ENCODE data around the gene GLT1D1.

GLT1D1 gene

GRCh38 chr12:128947209-128947608 is 93.9 kb downstream of the GLT1D1 start:
- H3K27ac Mint-ChIP-seq = no peak overlapping the region
- H3K4me1 Mint-ChIP-seq = no peaks in the 10 kb centered on the region
- no peaks in the 10 kb centered on the region for H3K9me3 Mint-ChIP-seq
- H3K4me3 Mint-ChIP-seq = no peak overlapping the region
- H3K36me3 Mint-ChIP-seq = no peaks in the 10 kb centered on the region
- no peaks in the 10 kb centered on the region for H3K27me3 Mint-ChIP-seq

GRCh38 chr12:128949086-128949485 is 95.8 kb downstream of the GLT1D1 start:
- Mint-ChIP-seq H3K4me3 (no peak overlapping the region), H3K27me3 (no peaks in the 10 kb centered on the region), H3K27ac (no peak overlapping the region), H3K36me3 (no peaks in the 10 kb centered on the region), H3K9me3 (no peaks in the 10 kb centered on the region), H3K4me1 (no peaks in the 10 kb centered on the region)

- no peaks in the 10 kb centered on the region for H3K9me3 Mint-ChIP-seq
- no peaks in the 10 kb centered on the region for H3K4me1 Mint-ChIP-seq
- no peak overlapping the region for H3K27ac Mint-ChIP-seq
- no peaks in the 10 kb centered on the region for H3K36me3 Mint-ChIP-seq
- H3K4me3 Mint-ChIP-seq = no peak overlapping the region
- peaks cover 5% of the 10 kb centered on the region for H3K27me3 Mint-ChIP-seq
Measured at GRCh38 chr12:128951448-128951847, 98.2 kb downstream of the GLT1D1 start.

- Mint-ChIP-seq H3K4me1 (no peaks in the 10 kb centered on the region), H3K27ac (no peak overlapping the region), H3K36me3 (no peaks in the 10 kb centered on the region), H3K9me3 (no peaks in the 10 kb centered on the region), H3K4me3 (no peak overlapping the region), H3K27me3 (peaks cover 6% of the 10 kb centered on the region)
Measured at GRCh38 chr12:128956755-128957154, 103.5 kb downstream of the GLT1D1 start.

- Mint-ChIP-seq H3K9me3 (no peaks in the 10 kb centered on the region), H3K4me3 (no peak overlapping the region), H3K36me3 (no peaks in the 10 kb centered on the region), H3K27me3 (peaks cover 5% of the 10 kb centered on the region), H3K27ac (no peak overlapping the region), H3K4me1 (no peaks in the 10 kb centered on the region)
Measured at GRCh38 chr12:128959901-128960300, 106.6 kb downstream of the GLT1D1 start.

- no peak overlapping the region for H3K27ac Mint-ChIP-seq
- no peaks in the 10 kb centered on the region for H3K9me3 Mint-ChIP-seq
- no peaks in the 10 kb centered on the region for H3K36me3 Mint-ChIP-seq
- H3K27me3 Mint-ChIP-seq = peaks cover 2% of the 10 kb centered on the region
- no peaks in the 10 kb centered on the region for H3K4me1 Mint-ChIP-seq
- no peak overlapping the region for H3K4me3 Mint-ChIP-seq
Measured at GRCh38 chr12:128961308-128961902, 108.1 kb downstream of the GLT1D1 start.

GRCh38 chr12:128961957-128962356 is 108.7 kb downstream of the GLT1D1 start:
- no peaks in the 10 kb centered on the region for H3K4me1 Mint-ChIP-seq
- H3K36me3 Mint-ChIP-seq = no peaks in the 10 kb centered on the region
- H3K27ac Mint-ChIP-seq = no peak overlapping the region
- H3K9me3 Mint-ChIP-seq = no peaks in the 10 kb centered on the region
- no peak overlapping the region for H3K4me3 Mint-ChIP-seq
- peaks cover 2% of the 10 kb centered on the region for H3K27me3 Mint-ChIP-seq

- no peaks in the 10 kb centered on the region for H3K4me1 Mint-ChIP-seq
- H3K9me3 Mint-ChIP-seq = no peaks in the 10 kb centered on the region
- H3K27ac Mint-ChIP-seq = no peak overlapping the region
- H3K36me3 Mint-ChIP-seq = no peaks in the 10 kb centered on the region
- H3K4me3 Mint-ChIP-seq = no peak overlapping the region
- peaks cover 5% of the 10 kb centered on the region for H3K27me3 Mint-ChIP-seq
Measured at GRCh38 chr12:128966203-128966810, 113.0 kb downstream of the GLT1D1 start.

GRCh38 chr12:128968668-128969067 is 115.4 kb downstream of the GLT1D1 start:
- Mint-ChIP-seq H3K27ac (no peak overlapping the region), H3K4me3 (no peak overlapping the region), H3K36me3 (no peaks in the 10 kb centered on the region), H3K27me3 (peaks cover 8% of the 10 kb centered on the region), H3K9me3 (no peaks in the 10 kb centered on the region), H3K4me1 (no peaks in the 10 kb centered on the region)

GRCh38 chr12:128969480-128970055 is 116.3 kb downstream of the GLT1D1 start:
- Mint-ChIP-seq H3K27me3 (peaks cover 8% of the 10 kb centered on the region), H3K9me3 (no peaks in the 10 kb centered on the region), H3K27ac (no peak overlapping the region), H3K4me1 (no peaks in the 10 kb centered on the region), H3K4me3 (no peak overlapping the region), H3K36me3 (no peaks in the 10 kb centered on the region)

- no peaks in the 10 kb centered on the region for H3K4me1 Mint-ChIP-seq
- no peak overlapping the region for H3K27ac Mint-ChIP-seq
- peaks cover 8% of the 10 kb centered on the region for H3K27me3 Mint-ChIP-seq
- H3K36me3 Mint-ChIP-seq = no peaks in the 10 kb centered on the region
- no peaks in the 10 kb centered on the region for H3K9me3 Mint-ChIP-seq
- H3K4me3 Mint-ChIP-seq = no peak overlapping the region
Measured at GRCh38 chr12:128970110-128970509, 116.8 kb downstream of the GLT1D1 start.

- no peak overlapping the region for H3K27ac Mint-ChIP-seq
- no peak overlapping the region for H3K4me3 Mint-ChIP-seq
- H3K27me3 Mint-ChIP-seq = peaks cover 10% of the 10 kb centered on the region
- no peaks in the 10 kb centered on the region for H3K36me3 Mint-ChIP-seq
- H3K4me1 Mint-ChIP-seq = no peaks in the 10 kb centered on the region
- no peaks in the 10 kb centered on the region for H3K9me3 Mint-ChIP-seq
Measured at GRCh38 chr12:128970941-128971340, 117.7 kb downstream of the GLT1D1 start.

- H3K9me3 Mint-ChIP-seq = no peaks in the 10 kb centered on the region
- peaks cover 10% of the 10 kb centered on the region for H3K27me3 Mint-ChIP-seq
- no peak overlapping the region for H3K27ac Mint-ChIP-seq
- H3K36me3 Mint-ChIP-seq = no peaks in the 10 kb centered on the region
- H3K4me3 Mint-ChIP-seq = no peak overlapping the region
- H3K4me1 Mint-ChIP-seq = no peaks in the 10 kb centered on the region
Measured at GRCh38 chr12:128971802-128972201, 118.5 kb downstream of the GLT1D1 start.

- Mint-ChIP-seq H3K27me3 (peaks cover 13% of the 10 kb centered on the region), H3K9me3 (no peaks in the 10 kb centered on the region), H3K36me3 (no peaks in the 10 kb centered on the region), H3K4me1 (no peaks in the 10 kb centered on the region), H3K4me3 (no peak overlapping the region), H3K27ac (no peak overlapping the region)
Measured at GRCh38 chr12:128973883-128974681, 120.8 kb downstream of the GLT1D1 start.

GRCh38 chr12:128974881-128975280 is 121.6 kb downstream of the GLT1D1 start:
- H3K36me3 Mint-ChIP-seq = no peaks in the 10 kb centered on the region

More at GRCh38 chr12:128974881-128975280, 121.6 kb downstream of the GLT1D1 start:
- H3K27ac Mint-ChIP-seq = no peak overlapping the region
- H3K4me1 Mint-ChIP-seq = no peaks in the 10 kb centered on the region
- no peak overlapping the region for H3K4me3 Mint-ChIP-seq
- no peaks in the 10 kb centered on the region for H3K9me3 Mint-ChIP-seq
- peaks cover 13% of the 10 kb centered on the region for H3K27me3 Mint-ChIP-seq
